Activated naive CD8-positive, alpha-beta T cell treated with anti-CD3 and anti-CD28 coated beads, Interleukin-2, amount 50 U/mL, for 24 hours (primary cell): ENCODE results near the gene ALG12.

ENCODE experiments used
- ATAC-seq: fragments of 150-1000 bp; cut with Tn5 transposase; one replicate; pipeline ENCODE4 v1.10.0; 2021
- DNase-seq: peaks from one replicate; pipeline ENCODE4 v3.0.0; 2021
- H3K27ac Mint-ChIP-seq: one replicate; pipeline ENCODE4 v1.8.0; 2021; ENCODE audit warnings: mild to moderate bottlenecking, mixed read lengths
- H3K27me3 Mint-ChIP-seq: one replicate; pipeline ENCODE4 v1.8.0; 2021; ENCODE audit warnings: mixed read lengths
- H3K36me3 Mint-ChIP-seq: one replicate; pipeline ENCODE4 v1.8.0; 2021; ENCODE audit warnings: low read depth, mixed read lengths
- H3K4me1 Mint-ChIP-seq: one replicate; pipeline ENCODE4 v1.8.0; 2021; ENCODE audit warnings: mixed read lengths
- H3K4me3 Mint-ChIP-seq: one replicate; pipeline ENCODE4 v1.8.0; 2021; ENCODE audit warnings: mild to moderate bottlenecking, moderate library complexity, mixed read lengths
- H3K9me3 Mint-ChIP-seq: one replicate; pipeline ENCODE4 v1.8.0; 2021; ENCODE audit warnings: mixed read lengths

The ALG12 gene

DNA sequence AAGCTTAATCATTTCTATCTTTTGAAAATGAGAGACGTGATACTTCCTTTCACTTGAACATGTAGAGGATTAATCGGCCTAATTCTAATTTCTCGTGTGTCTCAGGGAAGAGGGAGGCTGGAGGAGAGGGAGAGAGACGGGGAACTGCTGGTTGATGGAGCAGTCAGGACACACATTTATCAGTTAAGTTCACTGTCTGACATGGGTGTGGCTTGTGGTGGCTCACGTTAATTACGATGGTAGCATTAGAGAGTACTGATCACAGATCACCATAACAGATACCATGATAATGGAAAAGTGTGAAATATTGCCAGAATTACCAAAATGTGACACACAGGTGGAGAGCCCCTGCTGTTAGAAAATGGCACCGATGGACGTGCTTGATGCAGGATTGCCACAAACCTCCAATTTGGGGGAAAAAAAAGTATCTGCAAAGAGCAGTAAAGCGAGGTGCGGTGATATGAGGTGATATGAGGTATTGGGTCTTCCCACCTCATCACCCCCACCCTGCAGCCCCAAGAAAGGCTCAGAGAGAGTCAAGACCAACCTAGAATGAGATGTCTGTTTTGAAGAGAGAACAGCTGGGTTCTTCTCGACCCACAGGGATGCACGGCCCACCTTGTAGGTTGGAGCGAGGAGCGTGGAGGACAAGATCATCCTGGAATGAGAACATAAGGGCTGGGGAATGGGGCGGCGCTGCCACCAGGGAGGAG is 44.9 kb downstream of the ALG12 start:
- H3K9me3 Mint-ChIP-seq = peaks cover 15% of the 10 kb centered on the region
- peaks cover 46% of the 10 kb centered on the region for H3K36me3 Mint-ChIP-seq
- DNase-seq (no peak), ATAC-seq (no peak)
- H3K4me3 Mint-ChIP-seq = no peak overlapping the region
- no peaks in the 10 kb centered on the region for H3K27me3 Mint-ChIP-seq
- peaks cover 40% of the 10 kb centered on the region for H3K4me1 Mint-ChIP-seq
- no peak overlapping the region for H3K27ac Mint-ChIP-seq

DNA sequence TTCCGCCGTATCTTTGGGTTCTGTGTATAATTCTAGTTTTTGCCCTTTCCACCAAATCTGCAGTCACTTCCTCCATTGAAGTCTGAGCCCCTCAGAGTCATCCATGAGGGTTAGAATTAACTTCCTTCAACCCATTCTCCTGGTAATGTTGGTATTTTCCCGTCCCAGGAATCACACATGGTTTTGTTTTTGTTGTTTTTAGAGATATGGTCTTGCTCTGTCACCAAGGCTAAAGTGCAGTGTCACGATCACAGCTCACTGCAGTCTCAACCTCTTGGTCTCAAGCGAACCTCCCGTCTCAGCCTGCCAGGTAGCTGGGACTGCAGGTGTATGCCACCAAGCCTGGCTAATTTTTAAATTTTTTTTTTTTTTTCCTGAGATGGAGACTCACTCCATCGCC is 45.9 kb downstream of the ALG12 start:
- Mint-ChIP-seq H3K9me3 (peaks cover 15% of the 10 kb centered on the region), H3K36me3 (peaks cover 49% of the 10 kb centered on the region), H3K27ac (no peak overlapping the region), H3K4me1 (peaks cover 51% of the 10 kb centered on the region), H3K4me3 (no peak overlapping the region), H3K27me3 (no peaks in the 10 kb centered on the region)
- no peak for DNase-seq
- no peak for ATAC-seq

DNA sequence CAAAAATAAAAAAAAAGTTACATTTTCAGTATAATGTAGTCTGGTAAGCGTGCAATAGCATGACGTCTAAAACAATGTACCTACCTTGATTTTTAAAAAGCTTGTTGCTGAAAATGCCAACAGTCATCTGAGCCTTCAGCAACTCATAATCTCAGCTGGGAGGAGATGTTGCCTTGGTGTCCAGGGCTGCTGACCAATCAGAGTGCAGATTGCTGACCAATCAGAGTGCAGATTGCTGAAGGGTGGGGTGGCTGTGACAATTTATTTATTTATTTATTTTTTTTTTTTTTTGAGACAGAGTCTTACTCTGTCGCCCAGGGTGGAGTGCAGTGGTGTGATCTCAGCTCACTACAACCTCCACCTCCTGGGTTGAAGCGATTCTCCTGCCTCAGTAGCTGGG is 46.8 kb downstream of the ALG12 start:
- H3K4me3 Mint-ChIP-seq = no peak overlapping the region
- H3K4me1 Mint-ChIP-seq = peaks cover 59% of the 10 kb centered on the region
- ATAC-seq (no peak), DNase-seq (no peak)
- peaks cover 58% of the 10 kb centered on the region for H3K36me3 Mint-ChIP-seq
- no peaks in the 10 kb centered on the region for H3K27me3 Mint-ChIP-seq
- H3K9me3 Mint-ChIP-seq = peaks cover 23% of the 10 kb centered on the region
- H3K27ac Mint-ChIP-seq = no peak overlapping the region

DNA sequence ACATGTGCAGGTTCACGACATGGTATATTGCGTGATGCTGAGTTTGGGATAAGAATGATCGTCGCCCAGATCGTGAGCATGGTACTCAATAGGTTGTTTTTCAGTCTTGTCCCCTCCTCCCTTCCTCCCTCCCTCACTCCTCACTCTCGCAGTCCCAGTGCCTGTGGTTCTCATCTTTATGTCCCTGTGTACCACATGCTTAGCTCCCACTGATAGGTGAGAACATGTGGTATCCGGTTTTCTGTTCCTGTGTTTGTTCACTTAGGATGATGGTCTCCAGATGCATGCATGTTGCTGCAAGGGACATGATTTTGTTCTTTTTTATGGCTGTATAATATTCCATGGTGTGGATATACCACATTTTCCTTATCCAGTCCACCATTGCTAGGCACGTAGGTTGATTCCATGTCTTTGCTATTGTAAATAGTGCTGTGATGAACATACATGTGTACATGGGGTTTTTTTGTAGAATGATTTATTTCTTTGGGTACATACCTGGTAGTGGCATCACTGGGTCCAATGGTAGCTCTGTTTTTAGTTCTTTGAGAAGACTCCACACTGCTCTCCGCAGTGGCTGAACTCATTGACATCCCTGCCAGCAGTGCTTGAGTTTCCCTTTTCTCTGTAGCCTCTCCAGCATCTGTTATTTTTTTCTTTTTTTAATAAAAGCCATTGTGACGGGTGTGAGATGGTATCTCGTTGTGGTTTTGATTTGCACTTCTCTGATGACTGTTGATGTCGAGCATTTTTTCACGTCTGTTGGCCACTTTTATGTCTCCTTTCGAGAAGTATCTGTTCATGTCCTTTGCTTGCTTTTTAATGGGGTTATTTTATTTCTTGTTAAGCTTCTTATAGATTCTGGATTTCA is 48.2 kb downstream of the ALG12 start:
- H3K4me1 Mint-ChIP-seq = peaks cover 62% of the 10 kb centered on the region
- peak overlapping the region; percentile 15 for H3K4me3 Mint-ChIP-seq
- peaks cover 34% of the 10 kb centered on the region for H3K9me3 Mint-ChIP-seq
- ATAC-seq (peak; percentile 39), DNase-seq (no peak)
- H3K27ac Mint-ChIP-seq = peak overlapping the region; percentile 55
- H3K36me3 Mint-ChIP-seq = peaks cover 68% of the 10 kb centered on the region
- no peaks in the 10 kb centered on the region for H3K27me3 Mint-ChIP-seq

DNA sequence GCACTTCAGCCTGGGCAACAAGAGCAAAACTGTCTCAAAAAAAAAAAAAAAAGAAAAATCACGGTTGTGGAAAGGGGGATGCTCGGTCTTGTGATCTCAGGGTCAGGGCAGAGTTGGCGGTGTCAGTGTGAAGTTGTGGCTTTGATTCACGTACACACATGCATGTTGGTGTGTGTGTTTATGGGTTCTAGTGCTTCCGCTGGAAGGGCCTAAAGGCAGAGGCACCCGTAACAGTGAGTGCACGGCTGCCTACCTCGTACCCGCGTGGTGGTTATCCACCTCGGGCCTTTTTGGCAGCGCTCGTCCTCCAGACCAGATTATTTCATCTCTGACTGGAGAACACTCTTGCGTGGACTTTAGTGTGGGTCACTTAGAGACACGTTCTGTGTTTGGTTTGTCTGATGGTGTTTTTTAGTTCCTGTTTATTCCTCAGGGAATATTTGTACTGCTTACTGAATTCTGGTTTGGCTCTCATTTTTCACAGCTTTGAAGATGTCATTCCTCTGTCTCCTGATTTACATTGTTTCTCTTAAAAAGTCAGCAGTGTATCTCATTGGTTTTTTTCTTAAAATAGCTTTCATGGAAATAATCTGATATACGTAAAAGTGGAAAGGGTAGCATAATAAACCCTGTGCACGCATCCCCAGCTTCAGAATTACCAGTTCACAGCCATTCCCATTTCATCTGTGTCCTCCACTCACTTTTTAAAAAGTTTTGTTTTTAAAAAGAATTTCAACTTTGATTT is 49.0 kb downstream of the ALG12 start:
- Mint-ChIP-seq H3K9me3 (peaks cover 34% of the 10 kb centered on the region), H3K36me3 (peaks cover 71% of the 10 kb centered on the region), H3K4me3 (no peak overlapping the region), H3K4me1 (peaks cover 63% of the 10 kb centered on the region), H3K27ac (peak overlapping the region; percentile 31), H3K27me3 (no peaks in the 10 kb centered on the region)
- DNase-seq (no peak), ATAC-seq (no peak)

DNA sequence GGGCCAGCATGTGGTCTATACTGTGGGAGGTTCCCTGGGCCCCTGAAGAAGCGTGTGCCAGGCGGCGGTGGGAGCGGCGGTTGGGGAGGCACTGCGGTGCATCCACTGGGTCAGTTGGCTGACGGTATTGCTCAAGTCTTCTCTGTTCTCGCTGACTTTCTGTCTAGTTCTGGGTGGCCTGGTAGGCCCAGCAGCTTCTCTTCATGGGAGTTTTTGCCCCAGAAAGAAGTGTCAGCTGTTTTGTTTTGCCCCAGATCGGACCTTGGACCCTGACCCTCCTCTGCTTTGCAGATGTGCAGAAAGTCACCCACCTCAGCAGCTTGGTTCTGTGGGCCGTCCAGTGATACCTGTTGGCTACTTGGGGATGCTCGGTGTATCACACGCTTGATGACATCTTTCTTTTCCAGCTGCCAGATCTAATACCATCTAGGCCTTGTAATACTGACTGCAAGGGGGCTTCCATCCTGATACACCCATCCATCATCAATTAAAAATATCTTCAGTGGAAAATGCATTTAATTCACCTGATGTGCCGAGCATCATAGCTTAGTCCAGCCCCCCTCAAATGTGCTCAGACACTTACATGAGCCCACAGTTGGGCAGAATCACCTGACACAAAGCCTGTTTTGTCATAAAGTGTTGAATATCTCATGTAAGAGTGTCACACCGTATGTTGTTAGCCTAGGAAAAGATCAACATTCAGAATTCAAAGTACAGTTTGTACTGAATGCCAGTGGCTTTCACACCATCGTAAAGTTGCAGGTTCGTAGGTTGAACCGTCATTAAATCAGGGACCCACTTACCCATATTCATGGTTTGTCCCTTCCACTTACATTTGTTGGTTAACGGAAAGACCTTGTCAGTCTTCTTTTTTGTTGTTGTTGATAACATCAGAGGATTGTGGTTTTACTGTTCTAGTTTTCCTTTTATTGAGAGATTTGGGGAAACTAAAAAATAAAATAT is 50.7 kb downstream of the ALG12 start:
- no peaks in the 10 kb centered on the region for H3K27me3 Mint-ChIP-seq
- no peak overlapping the region for H3K4me3 Mint-ChIP-seq
- H3K36me3 Mint-ChIP-seq = peaks cover 62% of the 10 kb centered on the region
- DNase-seq (no peak), ATAC-seq (peak; percentile 67)
- H3K9me3 Mint-ChIP-seq = peaks cover 34% of the 10 kb centered on the region
- H3K4me1 Mint-ChIP-seq = peaks cover 70% of the 10 kb centered on the region
- H3K27ac Mint-ChIP-seq = peak overlapping the region; percentile 70

DNA sequence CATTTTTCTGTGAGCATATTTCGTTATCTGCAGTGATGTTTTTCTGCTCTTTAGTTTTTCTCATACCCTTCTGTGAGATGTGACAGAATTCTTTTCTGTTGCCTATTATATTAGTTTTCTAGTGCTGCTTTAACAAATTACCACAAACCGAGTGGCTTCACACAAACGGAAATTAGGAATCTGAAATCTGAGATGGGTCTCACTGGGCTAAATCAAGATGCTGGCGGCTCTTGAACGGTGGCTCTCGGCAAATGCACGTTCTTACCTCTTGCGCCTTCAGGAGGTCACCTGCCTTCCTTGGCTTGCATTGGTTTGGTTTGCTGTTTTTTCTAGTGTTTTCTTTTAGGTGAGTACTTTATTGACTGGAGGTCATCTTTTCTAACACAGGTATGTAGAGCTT is 51.6 kb downstream of the ALG12 start:
- no peak overlapping the region for H3K4me3 Mint-ChIP-seq
- no peak overlapping the region for H3K27ac Mint-ChIP-seq
- peaks cover 58% of the 10 kb centered on the region for H3K36me3 Mint-ChIP-seq
- H3K9me3 Mint-ChIP-seq = peaks cover 34% of the 10 kb centered on the region
- ATAC-seq = no peak
- DNase-seq = no peak
- H3K27me3 Mint-ChIP-seq = no peaks in the 10 kb centered on the region
- peaks cover 73% of the 10 kb centered on the region for H3K4me1 Mint-ChIP-seq

DNA sequence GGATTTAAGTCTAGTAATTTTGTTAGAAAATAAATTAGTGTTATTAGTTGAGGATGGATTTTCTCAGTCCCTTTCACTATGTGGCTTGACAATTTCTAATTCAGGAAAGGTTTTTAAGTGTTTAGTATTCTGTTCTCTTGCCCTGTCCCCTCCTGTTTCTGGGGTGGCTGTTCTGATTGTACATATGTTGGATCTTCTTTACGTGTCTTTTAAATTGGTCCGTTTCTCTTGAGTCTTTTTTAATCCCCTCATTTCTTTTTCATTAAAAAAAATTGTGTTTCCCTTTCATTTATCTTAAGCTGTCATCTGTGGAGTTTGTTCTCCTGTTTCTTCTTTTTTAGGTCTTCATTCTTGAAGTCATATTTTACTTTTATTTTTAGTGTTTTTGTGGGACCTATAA is 52.1 kb downstream of the ALG12 start:
- peaks cover 73% of the 10 kb centered on the region for H3K4me1 Mint-ChIP-seq
- H3K4me3 Mint-ChIP-seq = no peak overlapping the region
- H3K27ac Mint-ChIP-seq = no peak overlapping the region
- H3K9me3 Mint-ChIP-seq = peaks cover 34% of the 10 kb centered on the region
- peaks cover 58% of the 10 kb centered on the region for H3K36me3 Mint-ChIP-seq
- H3K27me3 Mint-ChIP-seq = no peaks in the 10 kb centered on the region
- DNase-seq = no peak
- ATAC-seq = no peak

DNA sequence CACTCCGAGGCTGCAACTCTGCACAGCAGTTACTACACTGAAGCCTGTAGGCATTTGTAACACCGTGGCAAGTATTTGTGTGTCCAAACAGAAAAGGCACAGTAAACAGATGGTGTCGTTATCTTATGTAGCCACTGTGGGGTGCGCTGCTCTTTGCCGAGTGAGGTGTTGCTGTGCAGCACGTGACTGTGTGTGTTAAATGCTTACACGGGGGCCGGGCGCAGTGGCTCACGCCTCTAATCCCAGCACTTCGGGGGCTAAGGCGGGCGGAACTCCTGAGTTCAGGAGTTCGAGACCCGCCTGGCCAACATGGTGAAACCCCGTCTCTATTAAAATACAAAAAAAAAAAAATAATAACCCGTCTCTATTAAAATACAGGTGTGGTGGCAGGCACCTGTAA is 53.1 kb downstream of the ALG12 start:
- Mint-ChIP-seq H3K36me3 (peaks cover 53% of the 10 kb centered on the region), H3K27me3 (no peaks in the 10 kb centered on the region), H3K4me3 (no peak overlapping the region), H3K27ac (no peak overlapping the region), H3K9me3 (peaks cover 31% of the 10 kb centered on the region), H3K4me1 (peaks cover 69% of the 10 kb centered on the region)
- ATAC-seq = no peak
- DNase-seq = no peak

DNA sequence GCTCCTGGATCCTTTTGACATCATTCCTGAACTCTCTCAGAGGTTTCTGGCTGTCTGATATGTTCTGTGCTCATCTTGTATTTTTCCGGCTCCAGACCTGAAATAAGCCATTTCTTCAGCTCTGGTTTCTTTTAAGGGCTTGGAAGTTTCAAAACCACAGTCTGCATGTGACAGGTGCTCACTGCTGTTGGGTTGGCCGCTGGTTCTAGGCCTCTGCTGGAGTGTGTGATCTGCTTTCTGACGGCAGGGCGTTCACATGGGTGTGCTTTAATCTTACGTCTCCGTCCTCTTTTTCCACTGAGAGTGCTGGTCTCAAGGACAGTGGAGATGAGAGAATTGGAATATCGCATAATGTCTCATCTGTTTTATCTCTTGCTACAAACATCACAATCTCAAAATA is 54.3 kb downstream of the ALG12 start:
- Mint-ChIP-seq H3K27me3 (no peaks in the 10 kb centered on the region), H3K27ac (no peak overlapping the region), H3K36me3 (peaks cover 41% of the 10 kb centered on the region), H3K4me3 (no peak overlapping the region), H3K4me1 (peaks cover 59% of the 10 kb centered on the region), H3K9me3 (peaks cover 19% of the 10 kb centered on the region)
- ATAC-seq = no peak
- DNase-seq = no peak

DNA sequence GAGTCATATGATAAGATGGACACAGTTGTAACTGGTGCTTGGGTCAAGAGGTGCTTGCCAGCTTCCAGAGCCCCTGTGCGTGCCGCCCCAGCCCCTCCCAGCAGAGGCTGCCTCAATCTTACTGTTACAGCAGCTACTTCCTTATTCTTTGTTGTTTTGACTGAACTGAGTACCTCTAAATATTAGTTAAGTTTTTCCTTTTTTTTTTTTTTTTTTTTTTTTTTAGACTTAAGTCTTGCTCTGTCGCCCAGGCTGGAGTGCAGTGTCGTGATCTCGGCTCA is 55.8 kb downstream of the ALG12 start:
- Mint-ChIP-seq H3K36me3 (peaks cover 29% of the 10 kb centered on the region), H3K9me3 (peaks cover 19% of the 10 kb centered on the region), H3K27me3 (no peaks in the 10 kb centered on the region), H3K4me1 (peaks cover 50% of the 10 kb centered on the region), H3K27ac (no peak overlapping the region), H3K4me3 (no peak overlapping the region)
- DNase-seq (no peak), ATAC-seq (no peak)

DNA sequence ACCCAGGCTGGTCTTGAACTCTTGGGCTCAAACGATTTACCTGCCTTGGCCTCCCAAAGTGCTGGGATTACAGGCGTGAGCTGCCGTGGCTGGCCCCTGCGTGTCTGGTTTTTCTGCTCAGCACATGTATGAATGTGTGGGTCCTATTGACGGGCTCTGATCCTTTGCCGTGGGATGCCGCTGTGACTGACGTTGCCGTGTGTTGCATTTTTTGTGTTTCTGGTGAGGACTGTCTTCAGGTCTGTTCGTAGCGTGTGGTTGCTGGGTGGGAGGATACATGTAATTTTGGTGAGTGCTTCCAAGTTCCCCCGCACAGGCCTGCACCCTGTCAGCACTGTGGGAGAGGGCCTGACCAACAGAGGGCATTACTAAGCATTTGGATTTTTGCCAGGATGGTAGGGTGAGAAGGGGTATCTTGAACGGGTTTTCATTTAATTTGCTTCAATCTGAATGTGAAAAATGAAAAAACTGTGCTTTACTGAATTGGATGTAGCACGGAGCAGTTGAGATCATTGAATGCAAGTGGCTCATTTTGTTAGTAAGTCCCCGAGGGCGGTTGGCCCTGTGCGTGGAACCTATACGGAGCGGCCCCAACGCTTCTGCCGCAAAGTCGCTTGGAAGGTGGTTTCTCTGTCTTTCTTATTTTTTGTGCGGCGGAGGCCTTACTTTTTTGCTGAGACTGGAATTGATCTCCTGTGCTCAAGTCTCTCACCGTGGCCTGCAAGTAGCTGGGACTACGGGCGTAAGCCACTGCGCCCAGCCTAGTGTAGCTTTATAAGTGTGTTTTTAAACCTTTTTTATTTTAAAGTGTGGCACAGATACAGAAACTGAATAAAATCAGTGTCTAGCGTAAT is 56.4 kb downstream of the ALG12 start:
- peaks cover 23% of the 10 kb centered on the region for H3K36me3 Mint-ChIP-seq
- H3K27me3 Mint-ChIP-seq = no peaks in the 10 kb centered on the region
- no peak for DNase-seq
- ATAC-seq = no peak
- H3K4me3 Mint-ChIP-seq = no peak overlapping the region
- no peak overlapping the region for H3K27ac Mint-ChIP-seq
- peaks cover 47% of the 10 kb centered on the region for H3K4me1 Mint-ChIP-seq
- peaks cover 15% of the 10 kb centered on the region for H3K9me3 Mint-ChIP-seq

DNA sequence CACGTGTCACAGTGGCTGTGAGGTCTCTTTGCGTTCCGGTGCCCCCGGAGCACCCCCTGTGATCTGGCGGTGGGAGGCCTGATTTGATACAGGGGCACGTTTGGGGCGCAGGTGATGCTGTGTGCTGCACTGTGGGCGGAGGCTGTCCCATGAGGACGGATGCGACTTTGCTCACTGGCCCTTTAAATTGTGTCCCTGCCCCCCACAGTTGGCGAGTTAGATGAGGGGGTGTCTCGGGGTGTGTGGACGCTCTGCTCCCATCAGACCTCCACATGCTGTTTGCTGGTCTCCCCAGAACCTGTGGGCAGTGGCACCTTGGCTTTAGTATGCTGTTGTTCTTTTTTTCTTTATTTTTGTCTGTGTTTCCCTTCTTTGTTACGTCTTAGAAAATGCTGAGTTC is 59.4 kb downstream of the ALG12 start:
- DNase-seq (no peak), ATAC-seq (no peak)
- no peaks in the 10 kb centered on the region for H3K9me3 Mint-ChIP-seq
- no peak overlapping the region for H3K27ac Mint-ChIP-seq
- peaks cover 51% of the 10 kb centered on the region for H3K4me1 Mint-ChIP-seq
- no peaks in the 10 kb centered on the region for H3K27me3 Mint-ChIP-seq
- H3K4me3 Mint-ChIP-seq = no peak overlapping the region
- peaks cover 4% of the 10 kb centered on the region for H3K36me3 Mint-ChIP-seq
